ENCODE data around the gene CCL25.

The CCL25 gene

DNA sequence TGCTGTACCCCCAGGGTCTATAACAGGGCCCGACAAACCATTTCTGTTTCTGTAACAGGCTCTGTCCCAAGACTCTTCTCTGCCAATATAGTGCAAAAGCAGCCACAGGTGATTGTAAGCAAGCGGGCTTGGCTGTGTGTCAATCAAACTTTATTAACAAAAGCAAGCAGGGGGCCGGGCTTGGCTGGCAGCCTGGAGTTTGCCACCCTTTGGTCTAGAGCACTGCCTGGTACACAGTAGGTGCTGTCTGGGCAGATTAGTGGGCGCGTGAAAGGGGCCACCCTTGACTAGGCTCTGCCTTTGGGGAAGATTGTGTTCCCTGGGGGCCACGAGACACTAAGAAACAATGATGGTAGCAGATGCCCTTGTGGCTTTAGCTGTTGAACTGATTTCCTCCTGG, 27.4 kb downstream of the CCL25 start:
- H3K9me3 ChIP-seq (ENCODE audit: insufficient read depth, low read length) = 0 out of 2 replicates have a peak, but pooled peaks cover 4% of the 10 kb centered on the region
- H3K27me3 ChIP-seq (ENCODE audit: insufficient read depth, insufficient read length) = no peaks in the 10 kb centered on the region
- H3K4me3 ChIP-seq (ENCODE audit: insufficient read length, low read depth) = no peak overlapping the region
- H3K9ac ChIP-seq (ENCODE audit: insufficient read length, low read depth) = peak overlapping the region; percentile 22
- no peak for DNase-seq (ENCODE audit: low read depth, low spot score)
- peaks cover 26% of the 10 kb centered on the region for H3K36me3 ChIP-seq (ENCODE audit: insufficient read depth, insufficient read length, low read length)
- peaks cover 16% of the 10 kb centered on the region for H3K4me1 ChIP-seq (ENCODE audit: insufficient read depth, insufficient read length)
- TF ChIP-seq YY1 (IDR thresholded peaks at IDR 0.05; ENCODE audit: insufficient read depth, insufficient read length) (no peak), ZNF274 (IDR thresholded peaks at IDR 0.05; ENCODE audit: low read depth, low read length) (no peak), SUZ12 (IDR thresholded peaks at IDR 0.05; ENCODE audit: extremely low read depth, insufficient read depth, insufficient read length) (no peak)

DNA sequence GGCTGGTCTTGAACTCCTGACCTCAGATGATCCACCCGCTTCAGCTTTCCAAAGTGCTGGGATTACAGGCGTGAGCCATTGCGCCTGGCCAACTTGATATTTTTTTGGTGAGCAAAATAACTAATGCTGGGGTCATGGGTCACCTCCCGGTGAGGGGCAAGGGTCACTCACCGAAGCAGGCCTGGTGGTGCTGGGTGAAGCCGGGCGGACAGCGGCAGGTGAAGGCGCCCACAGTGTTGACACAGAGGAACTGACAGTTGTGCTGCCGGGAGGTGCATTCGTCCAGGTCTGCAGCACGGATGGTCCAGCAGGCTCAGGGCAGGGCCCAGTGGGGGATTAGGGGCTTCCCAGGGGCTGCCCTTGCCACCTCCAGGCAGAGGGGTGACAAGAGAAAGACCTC, 28.3 kb downstream of the CCL25 start:
- Histone ChIP-seq H3K4me3 (ENCODE audit: insufficient read length, low read depth) (no peak overlapping the region), H3K9ac (ENCODE audit: insufficient read length, low read depth) (no peak overlapping the region), H3K4me1 (ENCODE audit: insufficient read depth, insufficient read length) (peaks cover 21% of the 10 kb centered on the region), H3K9me3 (ENCODE audit: insufficient read depth, low read length) (no peaks in the 10 kb centered on the region), H3K36me3 (ENCODE audit: insufficient read depth, insufficient read length, low read length) (peaks cover 21% of the 10 kb centered on the region), H3K27me3 (ENCODE audit: insufficient read depth, insufficient read length) (no peaks in the 10 kb centered on the region)
- DNase-seq (ENCODE audit: low read depth, low spot score) = no peak
- no peak for TF ChIP-seq ZNF274 (IDR thresholded peaks at IDR 0.05; ENCODE audit: low read depth, low read length)
- no peak for TF ChIP-seq SUZ12 (IDR thresholded peaks at IDR 0.05; ENCODE audit: extremely low read depth, insufficient read depth, insufficient read length)
- no peak for TF ChIP-seq YY1 (IDR thresholded peaks at IDR 0.05; ENCODE audit: insufficient read depth, insufficient read length)

DNA sequence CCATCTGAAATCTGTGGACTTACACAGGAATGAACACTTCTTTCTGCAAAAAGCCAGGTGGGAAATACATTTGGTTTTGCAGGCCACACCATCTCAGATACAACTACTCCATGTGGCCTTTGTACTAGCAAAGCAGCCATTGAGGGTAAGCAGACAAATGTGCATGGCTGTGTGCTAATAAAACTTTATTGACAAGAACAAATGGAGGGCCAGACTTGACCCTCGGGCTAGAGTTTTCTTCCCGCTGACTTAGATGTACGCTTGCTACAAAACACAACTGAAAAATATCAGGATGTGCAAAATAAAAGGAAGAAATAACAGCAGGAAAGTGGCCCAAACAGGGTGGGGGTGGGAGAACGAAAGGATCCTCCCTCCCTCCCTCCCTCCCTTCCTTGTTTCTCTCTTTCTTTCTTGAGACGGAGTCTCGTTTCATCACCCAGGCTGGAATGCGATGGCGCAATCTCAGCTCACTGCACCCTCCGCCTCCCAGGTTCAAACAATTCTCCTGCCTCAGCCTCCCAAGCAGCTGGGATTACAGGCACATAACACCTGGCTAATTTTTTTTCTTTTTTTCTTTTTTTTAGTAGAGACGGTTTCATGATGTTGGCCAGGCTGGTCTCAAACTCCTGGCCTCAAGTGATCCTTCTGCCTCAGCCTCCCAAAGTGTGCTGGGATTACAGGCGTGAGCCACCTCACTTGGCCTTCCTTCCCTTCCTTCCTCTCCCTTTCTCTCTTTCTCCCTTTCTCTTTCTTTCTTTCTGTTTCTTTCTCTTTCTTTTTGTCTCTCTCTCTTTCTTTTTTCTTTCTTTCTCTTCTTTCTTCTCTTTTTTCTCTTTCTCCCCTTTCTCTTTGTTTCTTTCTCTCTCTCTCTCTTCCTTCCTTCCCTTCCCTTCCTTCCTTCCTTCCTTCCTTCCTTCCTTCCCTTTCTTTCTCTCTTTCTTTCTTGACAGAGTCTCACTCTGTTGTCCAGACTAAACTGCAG, 29.3 kb downstream of the CCL25 start:
- H3K4me3 ChIP-seq (ENCODE audit: insufficient read length, low read depth) = no peak overlapping the region
- H3K4me1 ChIP-seq (ENCODE audit: insufficient read depth, insufficient read length) = peaks cover 22% of the 10 kb centered on the region
- H3K9me3 ChIP-seq (ENCODE audit: insufficient read depth, low read length) = no peaks in the 10 kb centered on the region
- no peak overlapping the region for H3K9ac ChIP-seq (ENCODE audit: insufficient read length, low read depth)
- no peak for TF ChIP-seq SUZ12 (IDR thresholded peaks at IDR 0.05; ENCODE audit: extremely low read depth, insufficient read depth, insufficient read length)
- TF ChIP-seq YY1 (IDR thresholded peaks at IDR 0.05; ENCODE audit: insufficient read depth, insufficient read length) = no peak
- TF ChIP-seq ZNF274 (IDR thresholded peaks at IDR 0.05; ENCODE audit: low read depth, low read length) = no peak
- no peaks in the 10 kb centered on the region for H3K27me3 ChIP-seq (ENCODE audit: insufficient read depth, insufficient read length)
- H3K36me3 ChIP-seq (ENCODE audit: insufficient read depth, insufficient read length, low read length) = peaks cover 25% of the 10 kb centered on the region
- no peak for DNase-seq (ENCODE audit: low read depth, low spot score)

DNA sequence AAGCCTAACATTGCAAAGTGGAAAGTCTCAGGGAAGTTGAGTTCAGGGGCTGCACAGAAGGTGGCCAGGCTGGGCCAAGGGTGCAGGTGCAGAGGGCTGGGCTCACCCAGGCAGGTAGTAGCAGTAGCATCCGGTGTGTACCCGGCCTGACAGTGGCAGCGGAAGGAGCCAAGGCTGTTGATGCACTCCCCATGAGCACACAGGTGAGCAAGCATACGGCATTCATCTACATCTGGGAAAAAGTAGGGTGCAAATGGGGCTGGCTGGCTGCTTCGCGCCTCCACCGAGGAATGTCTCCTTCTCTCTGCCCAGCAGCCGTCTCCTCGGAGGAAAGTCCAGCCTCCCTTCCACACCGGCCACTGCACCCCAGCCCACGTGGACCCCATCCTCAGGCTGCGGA, 30.6 kb downstream of the CCL25 start:
- Histone ChIP-seq H3K4me1 (ENCODE audit: insufficient read depth, insufficient read length) (peaks cover 28% of the 10 kb centered on the region), H3K4me3 (ENCODE audit: insufficient read length, low read depth) (no peak overlapping the region), H3K36me3 (ENCODE audit: insufficient read depth, insufficient read length, low read length) (peaks cover 33% of the 10 kb centered on the region), H3K27me3 (ENCODE audit: insufficient read depth, insufficient read length) (no peaks in the 10 kb centered on the region), H3K9ac (ENCODE audit: insufficient read length, low read depth) (no peak overlapping the region), H3K9me3 (ENCODE audit: insufficient read depth, low read length) (no peaks in the 10 kb centered on the region)
- no peak for DNase-seq (ENCODE audit: low read depth, low spot score)
- no peak for TF ChIP-seq SUZ12 (IDR thresholded peaks at IDR 0.05; ENCODE audit: extremely low read depth, insufficient read depth, insufficient read length)
- no peak for TF ChIP-seq YY1 (IDR thresholded peaks at IDR 0.05; ENCODE audit: insufficient read depth, insufficient read length)
- no peak for TF ChIP-seq ZNF274 (IDR thresholded peaks at IDR 0.05; ENCODE audit: low read depth, low read length)

DNA sequence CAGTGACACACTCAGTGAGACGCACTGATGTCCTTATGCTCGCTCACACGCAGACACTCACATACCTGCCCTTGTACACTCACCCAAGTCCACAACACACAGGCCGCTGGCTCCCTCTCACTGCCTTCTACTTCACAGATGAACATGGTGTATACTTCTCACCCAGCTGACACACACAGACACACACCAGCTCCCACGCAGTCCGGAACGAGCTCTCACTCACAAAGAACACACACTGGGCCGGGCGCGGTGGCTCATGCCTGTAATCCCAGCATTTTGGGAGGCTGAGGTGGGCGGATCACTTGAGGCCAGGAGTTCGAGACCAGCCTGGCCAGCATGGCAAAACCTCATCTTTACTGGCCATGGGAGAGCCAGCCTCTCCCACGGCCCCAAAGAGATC, 31.6 kb downstream of the CCL25 start:
- no peak overlapping the region for H3K9ac ChIP-seq (ENCODE audit: insufficient read length, low read depth)
- peaks cover 36% of the 10 kb centered on the region for H3K36me3 ChIP-seq (ENCODE audit: insufficient read depth, insufficient read length, low read length)
- no peak for TF ChIP-seq YY1 (IDR thresholded peaks at IDR 0.05; ENCODE audit: insufficient read depth, insufficient read length)
- TF ChIP-seq ZNF274 (IDR thresholded peaks at IDR 0.05; ENCODE audit: low read depth, low read length) = no peak
- no peak for TF ChIP-seq SUZ12 (IDR thresholded peaks at IDR 0.05; ENCODE audit: extremely low read depth, insufficient read depth, insufficient read length)
- no peak overlapping the region for H3K4me3 ChIP-seq (ENCODE audit: insufficient read length, low read depth)
- H3K4me1 ChIP-seq (ENCODE audit: insufficient read depth, insufficient read length) = peaks cover 28% of the 10 kb centered on the region
- no peaks in the 10 kb centered on the region for H3K27me3 ChIP-seq (ENCODE audit: insufficient read depth, insufficient read length)
- no peaks in the 10 kb centered on the region for H3K9me3 ChIP-seq (ENCODE audit: insufficient read depth, low read length)
- DNase-seq (ENCODE audit: low read depth, low spot score) = no peak

DNA sequence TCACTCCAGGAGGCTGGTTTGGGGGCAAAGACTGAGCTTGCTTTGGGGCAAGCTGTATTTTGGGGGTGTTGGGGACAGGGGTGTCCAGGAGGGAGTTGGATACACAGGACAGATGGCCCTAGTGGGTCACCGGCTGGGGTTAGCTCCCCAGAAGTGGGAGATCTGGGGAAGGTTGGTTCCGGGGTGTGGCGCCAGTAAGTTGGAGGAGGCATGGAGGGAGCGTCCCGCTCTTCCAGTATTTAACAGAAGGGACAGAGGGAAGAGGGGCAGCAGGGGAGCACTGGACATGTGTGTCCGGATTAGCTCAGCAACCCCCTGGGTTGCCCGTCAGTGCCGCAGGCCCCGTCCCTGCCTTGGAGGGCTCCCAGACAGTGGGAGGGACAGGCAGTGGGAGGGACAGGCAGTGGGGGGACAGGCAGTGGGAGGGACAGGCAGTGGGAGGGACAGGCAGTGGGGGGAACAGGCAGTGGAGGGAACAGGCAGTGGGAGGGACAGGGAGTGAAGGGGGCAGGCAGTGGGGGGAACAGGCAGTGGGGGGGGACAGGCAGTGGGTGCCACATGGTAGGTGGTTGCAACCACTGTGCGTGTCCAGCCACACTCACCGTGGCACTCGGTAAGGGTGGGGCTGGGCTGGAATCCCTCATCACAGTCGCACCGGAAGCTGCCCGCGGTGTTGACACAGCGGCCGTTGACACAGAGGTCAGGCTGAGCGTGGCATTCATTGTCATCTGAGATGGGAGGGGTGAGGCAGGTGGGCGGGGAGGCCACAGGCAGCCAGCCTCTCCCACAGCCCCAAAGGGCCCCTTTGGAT, 33.2 kb downstream of the CCL25 start:
- DNase-seq (ENCODE audit: low read depth, low spot score) = no peak
- Histone ChIP-seq H3K27me3 (ENCODE audit: insufficient read depth, insufficient read length) (no peaks in the 10 kb centered on the region), H3K36me3 (ENCODE audit: insufficient read depth, insufficient read length, low read length) (peaks cover 43% of the 10 kb centered on the region), H3K9me3 (ENCODE audit: insufficient read depth, low read length) (no peaks in the 10 kb centered on the region), H3K4me3 (ENCODE audit: insufficient read length, low read depth) (no peak overlapping the region), H3K4me1 (ENCODE audit: insufficient read depth, insufficient read length) (peaks cover 28% of the 10 kb centered on the region), H3K9ac (ENCODE audit: insufficient read length, low read depth) (no peak overlapping the region)
- TF ChIP-seq YY1 (IDR thresholded peaks at IDR 0.05; ENCODE audit: insufficient read depth, insufficient read length) (no peak), SUZ12 (IDR thresholded peaks at IDR 0.05; ENCODE audit: extremely low read depth, insufficient read depth, insufficient read length) (no peak), ZNF274 (IDR thresholded peaks at IDR 0.05; ENCODE audit: low read depth, low read length) (no peak)

DNA sequence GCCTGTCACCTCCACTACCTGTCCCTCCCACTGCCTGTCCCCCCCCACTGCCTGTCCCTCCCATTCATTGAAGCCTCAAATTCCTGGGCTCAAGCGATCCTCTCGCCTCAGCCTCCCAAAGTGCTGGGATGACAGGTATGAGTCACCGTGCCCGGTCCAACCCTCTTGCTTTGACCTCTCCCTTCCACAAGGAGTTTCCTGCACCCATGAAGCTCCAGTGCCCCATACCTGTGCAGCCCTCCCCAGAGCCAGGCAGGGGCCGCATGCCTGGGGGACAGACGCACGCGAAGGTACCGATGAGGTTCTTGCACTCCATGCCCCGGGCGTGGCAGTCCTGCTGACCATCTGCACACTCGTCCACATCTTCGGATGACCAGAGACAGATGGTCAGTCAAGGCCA, 34.3 kb downstream of the CCL25 start:
- Histone ChIP-seq H3K9me3 (ENCODE audit: insufficient read depth, low read length) (no peaks in the 10 kb centered on the region), H3K4me1 (ENCODE audit: insufficient read depth, insufficient read length) (peaks cover 22% of the 10 kb centered on the region), H3K36me3 (ENCODE audit: insufficient read depth, insufficient read length, low read length) (peaks cover 48% of the 10 kb centered on the region), H3K4me3 (ENCODE audit: insufficient read length, low read depth) (no peak overlapping the region), H3K27me3 (ENCODE audit: insufficient read depth, insufficient read length) (no peaks in the 10 kb centered on the region), H3K9ac (ENCODE audit: insufficient read length, low read depth) (no peak overlapping the region)
- no peak for DNase-seq (ENCODE audit: low read depth, low spot score)
- TF ChIP-seq YY1 (IDR thresholded peaks at IDR 0.05; ENCODE audit: insufficient read depth, insufficient read length) (no peak), ZNF274 (IDR thresholded peaks at IDR 0.05; ENCODE audit: low read depth, low read length) (no peak), SUZ12 (IDR thresholded peaks at IDR 0.05; ENCODE audit: extremely low read depth, insufficient read depth, insufficient read length) (no peak)

Measured in NT2/D1 (cell line).